KOPT-K1 (cell line): ENCODE results near the gene CCDC102A.
"Not testable (repeated sequence)": the region's sequence is repeated elsewhere in the genome, so short reads cannot be mapped to it uniquely, and the experiment has no call there.

Experiments used
- H3K27ac ChIP-seq: fragments of 200-600 bp; sonication (generic); 2 replicates; pipeline ENCODE4 v1.5.1; 2016; ENCODE audit warnings: antibody characterized with exemption, mild to moderate bottlenecking, low read depth, low read length; ENCODE audit not compliant: poor library complexity, severe bottlenecking
- H3K36me3 ChIP-seq: fragments of 200-600 bp; sonication (generic); 2 replicates; pipeline ENCODE4 v1.5.1; 2017; ENCODE audit warnings: antibody characterized with exemption, mild to moderate bottlenecking, low read length, moderate library complexity; ENCODE audit not compliant: insufficient read depth
- H3K9me3 ChIP-seq: fragments of 200-600 bp; sonication (generic); 2 replicates; pipeline ENCODE4 v1.5.1; 2017; ENCODE audit warnings: antibody characterized with exemption, low read length, mild to moderate bottlenecking; ENCODE audit not compliant: insufficient read depth, poor library complexity, severe bottlenecking

Gene CCDC102A

DNA sequence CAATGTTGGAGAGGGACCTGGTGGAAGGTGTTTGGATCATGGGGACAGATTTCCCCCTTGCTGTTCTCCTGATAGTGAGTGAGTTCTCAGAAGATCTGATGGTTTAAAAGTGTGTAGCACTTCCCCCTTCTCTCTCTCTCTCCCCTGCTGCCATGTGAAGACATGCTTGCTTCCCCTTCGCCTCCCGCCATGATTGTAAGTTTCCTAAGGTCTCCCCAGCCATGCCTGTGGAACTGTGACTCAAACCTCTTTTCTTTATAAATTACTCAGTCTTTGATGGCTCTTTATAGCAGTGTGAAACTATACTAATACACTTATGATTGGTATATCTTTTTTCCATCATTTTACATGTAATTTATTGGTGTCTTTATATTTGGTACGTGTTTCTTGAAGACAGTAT is 19.5 kb upstream of the CCDC102A start:
- Histone ChIP-seq H3K27ac (no peak overlapping the region), H3K36me3 (no peaks in the 10 kb centered on the region), H3K9me3 (peaks cover 8% of the 10 kb centered on the region)

DNA sequence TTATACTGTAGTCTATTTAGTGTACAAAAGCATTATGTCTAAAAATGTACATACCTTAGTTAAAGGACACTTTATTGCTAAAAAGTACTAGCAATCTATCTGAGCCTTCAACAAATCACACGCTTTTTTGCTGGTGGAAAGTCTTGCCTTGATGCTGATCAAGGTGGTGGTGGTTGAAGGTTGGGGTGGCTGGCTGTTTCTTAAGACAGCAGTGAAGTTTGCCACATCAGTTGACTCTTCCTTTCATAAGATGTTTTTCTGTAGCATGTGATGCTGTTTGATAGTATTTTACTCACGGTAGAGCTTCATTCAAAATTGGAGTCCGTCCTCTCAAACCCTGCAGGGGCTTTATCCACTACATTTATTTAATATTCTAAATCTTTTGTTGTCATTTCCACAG is 14.7 kb upstream of the CCDC102A start:
- H3K27ac ChIP-seq, result no peak overlapping the region
- peaks cover 8% of the 10 kb centered on the region for H3K9me3 ChIP-seq
- H3K36me3 ChIP-seq, result no peaks in the 10 kb centered on the region

DNA sequence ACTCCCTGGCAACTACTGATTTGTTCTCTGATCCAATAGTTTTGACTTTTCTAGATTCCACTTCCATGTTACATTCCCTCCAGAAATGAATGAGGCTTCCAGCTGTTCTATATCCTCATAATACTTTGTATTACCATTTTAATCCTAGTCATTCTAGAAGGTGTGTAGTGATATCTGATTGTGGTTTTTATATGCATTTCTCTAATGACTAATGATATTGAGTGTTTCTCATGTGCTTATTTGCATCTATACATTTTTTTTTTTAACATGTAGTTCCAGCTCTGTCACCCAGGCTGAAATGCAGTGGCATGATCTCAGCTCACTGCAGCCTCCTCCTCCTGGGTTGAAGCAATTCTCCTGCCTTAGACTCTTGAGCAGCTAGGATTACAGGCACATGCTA is 13.4 kb upstream of the CCDC102A start:
- Histone ChIP-seq H3K36me3 (no peaks in the 10 kb centered on the region), H3K27ac (no peak overlapping the region), H3K9me3 (peaks cover 8% of the 10 kb centered on the region)

DNA sequence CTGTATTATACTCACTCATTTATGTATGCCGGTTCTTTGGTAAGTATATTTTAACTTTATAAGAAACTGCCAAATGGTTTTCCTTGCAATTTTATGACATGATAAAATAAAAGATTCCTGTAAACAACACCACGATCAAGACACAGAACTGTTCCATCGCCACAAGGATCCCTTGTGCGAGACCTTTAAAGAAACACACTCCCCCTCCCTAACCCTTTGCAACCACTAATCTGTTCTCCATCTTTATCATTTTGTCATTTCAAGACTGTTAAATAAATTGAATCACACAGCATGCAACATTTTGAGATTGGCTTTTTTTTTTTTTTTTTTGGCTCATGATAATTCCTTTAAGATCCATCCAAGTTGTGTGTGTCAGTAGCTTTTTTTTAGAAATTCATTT is 12.0 kb upstream of the CCDC102A start:
- Histone ChIP-seq H3K9me3 (peaks cover 8% of the 10 kb centered on the region), H3K27ac (no peak overlapping the region), H3K36me3 (no peaks in the 10 kb centered on the region)

DNA sequence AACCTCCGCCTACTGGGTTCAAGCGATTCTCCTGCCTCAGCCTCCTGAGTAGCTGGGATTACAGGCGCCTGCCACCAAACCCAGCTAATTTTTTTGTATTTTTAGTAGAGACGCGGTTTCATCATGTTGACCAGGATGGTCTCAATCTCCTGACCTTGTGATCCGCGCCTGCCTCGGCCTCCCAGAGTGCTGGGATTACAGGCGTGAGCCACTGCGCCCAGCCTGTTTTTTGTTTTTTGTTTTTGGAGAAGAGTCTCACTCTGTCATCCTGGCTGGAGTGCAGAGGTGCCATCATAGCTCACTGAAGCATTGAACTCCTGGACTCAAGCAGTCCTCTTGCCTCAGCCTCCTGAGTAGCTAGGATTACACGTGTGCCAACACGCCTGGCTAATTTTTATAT is 11.2 kb upstream of the CCDC102A start:
- H3K27ac ChIP-seq, H3K36me3 ChIP-seq, H3K9me3 ChIP-seq: not testable (repeated sequence)

DNA sequence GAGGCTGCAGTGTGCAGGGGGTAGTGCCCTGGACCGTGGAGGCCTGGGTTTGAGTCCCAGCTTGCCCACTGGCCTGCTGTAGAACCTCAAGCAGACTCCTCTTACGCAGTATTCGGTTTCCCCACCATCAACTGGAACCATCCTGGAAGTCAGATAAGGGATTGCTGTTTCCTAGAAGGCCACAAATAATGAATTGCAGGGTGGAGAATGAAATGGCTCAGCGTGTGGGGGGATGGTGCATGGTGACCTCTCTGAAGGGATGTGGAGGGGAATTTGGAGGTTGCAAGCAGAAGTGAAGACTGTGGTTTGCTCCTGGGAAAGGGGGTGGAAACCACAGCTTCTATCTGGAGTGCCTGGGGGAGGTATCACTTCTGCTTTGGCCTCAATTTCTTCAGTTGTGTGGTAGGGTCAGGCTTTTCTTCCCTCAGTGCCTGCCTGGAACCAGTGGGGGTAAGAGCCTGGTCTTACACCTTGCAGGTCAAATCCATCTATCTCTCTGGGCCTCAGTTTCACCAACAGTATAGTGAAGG is 7.8 kb upstream of the CCDC102A start:
- Histone ChIP-seq H3K9me3 (no peaks in the 10 kb centered on the region), H3K36me3 (no peaks in the 10 kb centered on the region), H3K27ac (peak overlapping the region; percentile 15)

DNA sequence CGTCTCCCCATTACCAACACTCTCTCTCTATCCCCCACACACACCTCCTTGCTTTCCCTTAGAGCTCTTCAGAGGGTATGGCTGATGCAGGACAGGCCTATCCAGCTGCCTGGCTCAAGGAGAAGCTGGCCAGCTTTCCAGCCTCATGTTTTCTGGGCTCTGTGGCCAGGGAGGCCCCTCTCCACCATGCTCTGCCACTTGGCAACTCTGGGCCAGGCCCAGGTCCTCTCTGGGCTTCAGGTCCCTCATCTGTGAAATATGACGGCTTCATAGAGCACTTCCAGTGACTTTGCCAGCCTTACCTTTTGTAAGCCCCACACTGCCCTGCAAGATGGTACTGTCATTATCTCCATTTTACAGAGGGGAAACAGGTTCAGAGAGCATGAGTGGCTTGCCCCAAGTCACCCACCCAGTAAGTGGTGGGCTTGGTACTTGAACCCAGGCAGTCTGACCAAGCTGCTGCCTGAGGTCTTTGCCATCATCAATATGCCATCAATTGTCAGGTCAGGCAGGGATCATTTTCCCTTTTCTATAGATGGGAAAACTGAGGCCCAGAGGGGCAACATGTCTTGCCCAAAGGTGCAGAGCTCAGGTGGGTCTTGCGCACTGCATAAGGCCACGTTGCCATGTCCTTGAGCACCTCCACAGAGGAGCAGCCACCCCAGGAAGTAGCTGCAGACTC is 5.5 kb upstream of the CCDC102A start:
- Histone ChIP-seq H3K36me3 (no peaks in the 10 kb centered on the region), H3K9me3 (no peaks in the 10 kb centered on the region), H3K27ac (peak overlapping the region; percentile 45)

DNA sequence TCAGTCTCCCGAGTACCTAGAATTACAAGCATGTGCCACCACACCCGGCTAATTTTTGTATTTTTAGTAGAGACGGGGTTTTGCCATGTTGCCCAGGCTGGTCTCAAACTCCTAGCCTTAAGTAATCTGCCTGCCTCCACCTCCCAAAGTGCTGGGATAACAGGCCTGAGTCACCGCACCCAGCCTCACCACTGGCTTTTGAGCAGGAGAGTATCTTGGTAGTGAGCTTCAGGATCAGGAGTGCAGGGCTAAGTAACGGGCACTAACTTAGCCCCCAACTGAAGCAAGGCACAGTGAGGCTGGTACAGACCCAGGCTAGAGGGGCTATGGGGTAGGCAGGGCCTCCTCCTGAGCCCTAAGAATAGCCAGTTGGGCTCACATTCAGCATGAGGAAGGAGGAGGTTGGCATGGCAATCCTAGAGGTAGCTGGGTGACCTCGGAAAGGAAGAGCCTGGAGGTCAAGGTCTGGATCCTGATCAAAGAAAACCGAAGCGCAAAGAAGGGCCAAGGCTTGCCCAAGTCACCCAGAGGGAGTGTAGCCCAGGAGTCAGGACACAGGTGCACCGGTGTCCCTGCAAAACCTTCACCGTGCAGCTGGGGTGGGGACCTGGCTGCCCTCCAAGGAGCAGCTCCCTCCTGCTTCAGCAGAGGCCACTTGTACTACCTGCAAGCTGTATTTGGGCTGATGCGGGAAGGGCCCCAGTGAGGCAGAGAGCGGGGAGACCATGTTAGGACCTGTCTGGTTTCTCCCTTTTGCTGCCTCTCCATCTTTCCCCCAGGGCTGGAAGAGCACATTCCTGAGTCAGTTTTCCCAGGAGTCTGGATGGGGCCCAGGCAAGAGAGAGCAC is 4.8 kb upstream of the CCDC102A start:
- H3K9me3 ChIP-seq, result no peaks in the 10 kb centered on the region
- H3K36me3 ChIP-seq, result no peaks in the 10 kb centered on the region
- H3K27ac ChIP-seq, result no peak overlapping the region

DNA sequence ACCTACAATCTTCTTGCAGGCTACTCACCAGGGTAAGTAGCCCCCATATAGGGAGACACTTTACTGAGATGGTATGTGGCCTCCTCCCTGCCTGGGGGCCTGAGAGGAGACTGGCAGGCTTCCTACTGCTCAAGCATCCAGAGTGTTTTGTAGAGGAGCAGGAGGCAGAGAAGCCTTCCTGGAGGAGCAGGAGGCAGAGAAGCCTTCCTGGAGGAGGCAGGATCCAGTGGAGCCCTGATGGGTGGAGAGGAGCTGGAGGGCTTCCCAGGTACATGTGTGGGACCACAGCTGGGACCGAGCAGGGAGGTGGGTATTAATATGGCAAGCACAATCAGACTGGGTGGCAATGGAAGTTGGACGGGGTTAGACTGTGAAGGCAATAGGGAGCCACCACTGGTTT is 4.0 kb upstream of the CCDC102A start:
- no peaks in the 10 kb centered on the region for H3K36me3 ChIP-seq
- H3K9me3 ChIP-seq, result no peaks in the 10 kb centered on the region
- no peak overlapping the region for H3K27ac ChIP-seq

DNA sequence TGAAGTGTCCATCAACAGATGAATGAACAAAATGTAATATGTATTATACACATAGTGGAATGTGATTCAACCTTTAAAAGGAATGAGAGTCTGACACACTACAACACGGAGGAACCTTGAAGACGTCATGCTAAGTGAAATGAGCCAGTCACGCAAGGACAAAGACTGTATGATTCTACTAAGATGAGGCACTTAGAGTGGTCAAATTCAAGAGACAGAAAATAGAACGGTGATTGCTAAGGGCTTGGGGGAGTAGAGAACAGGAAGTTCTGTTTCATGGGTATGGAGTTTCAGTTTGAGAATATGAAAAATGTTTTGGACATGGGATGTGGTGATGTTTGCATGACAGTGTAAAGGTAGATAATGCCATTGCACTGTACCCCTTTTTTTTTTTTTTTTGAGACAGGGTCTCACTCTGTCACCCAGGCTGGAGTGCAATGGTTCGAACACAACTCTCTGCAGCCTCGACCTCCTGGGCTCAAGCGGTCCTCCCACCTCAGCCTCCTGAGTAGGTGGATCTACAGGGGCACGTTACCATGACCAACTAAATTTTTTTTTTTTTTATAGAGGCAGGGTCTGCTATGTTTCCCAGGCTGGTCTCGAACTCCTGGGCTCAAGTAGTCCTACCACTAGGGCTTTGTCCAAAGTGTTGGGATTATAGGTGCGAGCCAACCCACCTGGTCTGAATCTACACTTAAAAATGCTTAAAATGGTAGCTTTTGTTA is 2.9 kb upstream of the CCDC102A start:
- H3K9me3 ChIP-seq, result no peaks in the 10 kb centered on the region

DNA sequence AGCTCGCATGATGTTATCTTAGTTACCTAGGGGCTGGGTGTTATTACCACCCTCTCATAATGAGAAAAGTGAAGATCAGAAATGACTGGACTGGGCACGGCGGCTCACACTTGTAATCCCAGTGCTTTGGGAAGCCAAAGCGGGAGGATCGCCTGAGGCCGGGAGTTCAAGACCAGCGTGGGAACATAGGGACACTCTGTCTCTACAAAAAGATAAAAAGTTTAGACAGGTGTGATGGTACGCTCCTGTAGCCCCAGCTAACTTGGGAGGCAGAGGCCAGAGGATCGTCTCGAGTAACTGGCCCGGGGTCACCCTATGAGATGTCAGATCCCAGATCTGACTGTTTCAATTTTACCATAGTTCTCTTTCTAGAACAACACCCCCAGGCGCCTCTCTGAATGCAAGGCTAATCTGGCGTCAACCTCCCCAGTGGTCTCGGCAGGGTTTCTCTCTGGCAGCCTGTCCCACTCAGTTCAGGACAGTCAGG is 1.9 kb upstream of the CCDC102A start:
- H3K9me3 ChIP-seq, result no peaks in the 10 kb centered on the region
- H3K27ac ChIP-seq, result no peak overlapping the region

More for the DNA sequence above, 2.9 kb upstream of the CCDC102A start:
- Histone ChIP-seq H3K27ac (no peak overlapping the region), H3K36me3 (no peaks in the 10 kb centered on the region)

DNA sequence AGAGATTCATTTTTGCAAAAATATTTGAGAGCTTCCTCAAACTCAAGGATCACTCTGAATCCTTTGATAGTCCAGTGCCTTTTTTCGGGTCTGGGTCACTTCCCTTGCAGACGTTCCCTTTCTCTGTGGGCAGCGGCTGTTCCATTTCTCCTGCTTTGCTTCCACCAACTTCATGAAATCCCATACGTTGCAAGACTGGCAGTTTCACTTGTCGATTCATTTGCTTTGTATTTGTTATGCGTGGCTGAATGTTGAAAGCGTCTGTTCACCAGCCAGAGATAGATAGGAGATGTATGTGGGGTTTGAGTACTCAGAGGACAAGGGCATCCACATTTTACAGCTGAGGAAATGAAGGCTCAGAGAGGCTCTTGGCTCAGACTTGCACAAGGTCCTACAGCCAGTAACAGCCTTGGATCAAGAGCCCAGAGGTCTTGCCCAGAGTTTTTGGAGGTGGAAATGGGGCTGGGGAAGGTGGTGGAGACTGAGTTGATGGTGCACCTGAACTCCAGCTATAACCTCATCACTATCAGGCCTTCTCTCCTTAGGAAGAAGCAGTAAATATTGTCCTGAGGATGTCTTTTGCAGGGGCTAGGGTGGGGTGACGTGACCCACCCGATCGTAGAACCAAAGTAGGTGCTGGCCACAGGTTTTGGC is 1.3 kb upstream of the CCDC102A start:
- Histone ChIP-seq H3K27ac (peak overlapping the region; percentile 87), H3K36me3 (no peaks in the 10 kb centered on the region), H3K9me3 (no peaks in the 10 kb centered on the region)

More for the DNA sequence above, 1.9 kb upstream of the CCDC102A start:
- H3K36me3 ChIP-seq, result no peaks in the 10 kb centered on the region

DNA sequence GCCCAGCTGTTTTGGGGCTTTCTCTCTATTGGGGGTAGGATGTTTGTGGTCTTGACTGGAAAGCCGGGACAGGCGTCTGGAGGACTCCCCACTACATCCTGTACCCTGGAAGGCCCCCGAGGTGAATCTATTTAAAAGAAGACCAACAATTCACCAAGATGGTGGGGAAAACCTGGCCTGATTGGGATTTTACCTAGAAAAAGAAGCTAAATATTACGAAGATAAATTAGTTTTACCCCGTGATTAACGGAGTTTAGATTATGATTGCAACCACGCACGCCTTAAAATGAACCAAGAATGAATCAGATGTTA is 779 bp upstream of the CCDC102A start:
- Histone ChIP-seq H3K27ac (peak overlapping the region; percentile 87), H3K9me3 (no peaks in the 10 kb centered on the region), H3K36me3 (no peaks in the 10 kb centered on the region)

DNA sequence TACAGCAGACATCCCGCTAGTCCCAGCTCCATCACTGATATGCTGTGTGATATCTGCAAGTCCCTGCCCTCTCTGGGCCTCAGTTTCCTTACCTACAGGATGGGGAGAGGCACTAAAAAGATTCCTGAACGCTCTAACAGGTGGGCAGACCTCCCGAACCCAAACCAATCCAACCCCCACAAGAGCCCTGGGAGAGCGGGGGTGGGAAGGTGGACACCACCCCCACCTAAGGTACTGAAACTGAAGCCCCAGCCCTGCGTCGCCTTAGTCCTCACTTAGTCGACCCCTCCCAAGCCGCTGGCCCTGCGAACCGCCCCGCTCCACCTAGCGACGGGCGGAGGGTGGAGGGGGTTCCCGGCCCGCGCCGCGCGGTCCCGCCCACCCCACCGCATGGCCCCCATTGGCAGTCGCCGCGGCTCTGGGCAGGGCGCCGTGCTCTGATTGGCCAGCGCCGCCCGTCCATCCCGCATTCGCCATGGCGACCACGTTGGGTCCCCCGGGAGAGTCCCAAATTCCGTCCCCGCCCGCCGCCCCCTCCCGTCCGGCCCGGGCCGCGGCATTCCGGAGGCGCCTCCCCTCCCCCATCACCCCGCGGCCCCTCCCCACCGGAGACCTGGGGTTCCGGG is 578 bp downstream of the CCDC102A start:
- H3K36me3 ChIP-seq, result no peaks in the 10 kb centered on the region
- peak overlapping the region; percentile 87 for H3K27ac ChIP-seq
- no peaks in the 10 kb centered on the region for H3K9me3 ChIP-seq
